Measurements from ENCODE around the gene CYP27A1.
"Not testable (repeated sequence)": the region's sequence is repeated elsewhere in the genome, so short reads cannot be mapped to it uniquely, and the experiment has no call there.

CYP27A1 gene

DNA sequence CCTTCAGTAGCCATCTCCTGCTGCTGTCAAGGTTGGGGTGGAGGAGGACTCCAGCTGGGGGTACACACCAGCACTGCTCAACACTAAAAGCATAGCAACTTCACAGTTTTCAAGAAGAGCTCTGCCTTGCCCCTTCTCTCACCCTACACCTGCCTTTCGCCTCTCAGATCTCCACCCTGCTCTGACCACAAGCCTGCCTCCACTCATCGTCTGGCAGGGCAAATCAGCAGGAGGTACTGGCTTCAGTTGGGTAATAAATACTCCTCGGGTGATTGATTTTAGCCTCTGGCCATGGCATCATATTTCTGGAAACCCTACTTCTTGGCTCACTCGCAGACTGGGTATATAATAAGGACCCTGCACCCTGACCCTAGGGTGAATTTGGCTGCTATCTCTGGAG, 52.7 kb downstream of the CYP27A1 start:
- no peak for DNase-seq

DNA sequence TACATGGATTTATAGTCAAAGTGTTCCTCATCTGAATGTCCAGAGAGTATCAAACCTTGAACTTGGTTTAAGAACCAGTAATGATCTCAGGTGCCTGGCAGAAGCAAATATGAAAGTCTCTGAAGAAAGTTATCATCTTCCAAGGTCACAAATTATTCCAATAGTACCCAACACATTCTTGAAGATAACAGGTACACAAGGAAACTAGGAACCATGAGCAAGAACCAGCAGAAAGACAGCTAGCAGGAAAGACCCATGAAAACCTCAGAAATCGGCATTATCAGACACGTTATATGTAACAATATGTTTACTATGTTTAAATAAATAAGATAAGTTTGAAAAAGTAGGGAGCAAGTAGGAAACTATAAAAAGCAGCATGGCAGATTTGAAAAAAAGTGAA, 55.5 kb downstream of the CYP27A1 start:
- no peak for DNase-seq

DNA sequence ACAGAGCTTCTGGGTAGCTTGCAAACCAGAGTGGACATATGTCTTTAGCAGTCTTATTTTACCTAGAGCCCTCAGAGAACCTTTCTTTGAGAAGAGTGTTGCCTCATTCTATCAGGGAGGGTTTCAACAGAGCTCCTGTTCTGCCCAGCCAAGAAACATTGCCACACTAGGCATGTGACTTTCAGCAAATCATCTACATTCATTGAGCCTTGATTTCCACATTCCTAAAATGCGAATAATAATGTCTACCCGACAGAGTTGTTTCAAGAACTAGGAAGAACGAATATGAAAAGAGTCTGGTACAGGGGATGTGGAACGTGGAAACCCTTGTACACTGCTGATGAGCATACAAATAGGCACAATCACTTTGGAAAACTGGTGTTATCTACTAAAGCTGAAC, 57.5 kb downstream of the CYP27A1 start:
- DNase-seq = no peak

DNA sequence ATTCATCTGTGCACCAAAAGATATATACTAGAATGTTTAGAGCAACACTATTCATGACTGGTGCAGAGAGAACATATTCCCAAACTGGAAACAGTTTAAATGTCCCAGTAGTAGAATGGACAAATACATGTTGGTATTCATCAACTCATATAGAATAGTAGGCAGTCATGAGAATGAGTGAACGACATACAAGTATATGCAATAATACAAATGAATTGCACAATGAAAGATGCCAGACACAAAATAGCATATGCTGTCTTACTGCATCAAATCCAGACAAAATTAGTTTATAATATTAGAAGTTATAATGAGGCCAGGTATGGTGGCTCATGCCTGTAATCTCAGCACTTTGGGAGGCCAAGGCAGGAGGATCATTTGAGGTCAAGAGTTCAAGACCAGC, 57.9 kb downstream of the CYP27A1 start:
- DNase-seq = no peak

DNA sequence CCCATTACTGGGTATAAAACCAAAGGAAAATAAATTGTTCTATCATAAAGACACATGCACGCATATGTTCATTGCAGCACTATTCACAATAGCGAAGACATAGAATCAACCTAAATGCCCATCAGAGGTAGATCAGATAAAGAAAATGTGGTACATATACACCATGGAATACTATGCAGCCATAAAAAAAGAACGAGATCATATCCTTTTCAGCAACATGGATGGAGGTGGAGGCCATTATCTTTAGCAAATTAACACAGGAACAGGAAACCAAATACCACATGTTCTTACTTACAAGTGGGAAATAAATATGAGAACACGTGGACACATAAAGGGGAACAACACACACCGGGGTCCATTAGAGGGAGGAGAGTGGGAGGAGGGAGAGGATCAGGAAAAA, 62.4 kb downstream of the CYP27A1 start:
- DNase-seq = not testable (repeated sequence)

DNA sequence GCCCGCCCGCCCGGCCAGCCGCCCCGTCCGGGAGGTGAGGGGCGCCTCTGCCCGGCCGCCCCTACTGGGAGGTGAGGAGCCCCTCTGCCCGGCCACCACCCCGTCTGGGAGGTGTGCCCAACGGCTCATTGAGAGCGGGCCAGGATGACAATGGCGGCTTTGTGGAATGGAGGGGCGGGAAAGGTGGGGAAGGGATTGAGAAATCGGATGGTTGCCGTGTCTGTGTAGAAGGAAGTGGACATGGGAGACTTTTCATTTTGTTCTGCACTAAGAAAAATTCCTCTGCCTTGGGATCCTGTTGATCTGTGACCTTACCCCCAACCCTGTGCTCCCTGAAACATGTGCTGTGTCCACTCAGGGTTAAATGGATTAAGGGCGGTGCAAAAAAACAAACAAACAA, 65.0 kb downstream of the CYP27A1 start:
- not testable (repeated sequence) for DNase-seq

DNA sequence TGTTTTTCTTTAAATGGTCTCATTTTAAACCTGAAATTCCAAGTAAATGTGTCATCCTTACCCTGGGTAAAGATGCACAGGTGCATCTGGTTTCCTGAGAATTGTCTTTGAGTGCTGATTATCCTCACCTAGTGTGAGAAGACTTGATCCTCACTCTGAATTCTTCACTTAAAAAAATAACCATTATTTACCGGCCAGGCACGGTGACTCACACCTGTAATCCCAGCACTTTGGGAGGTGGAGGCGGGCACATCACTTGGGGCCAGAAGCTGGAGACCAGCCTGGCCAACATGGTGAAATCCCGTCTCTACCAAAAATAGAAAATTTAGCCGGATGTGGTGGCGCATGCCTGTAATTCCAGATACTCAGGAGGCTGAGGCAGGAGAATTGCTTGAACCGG, 67.8 kb downstream of the CYP27A1 start:
- DNase-seq = no peak

DNA sequence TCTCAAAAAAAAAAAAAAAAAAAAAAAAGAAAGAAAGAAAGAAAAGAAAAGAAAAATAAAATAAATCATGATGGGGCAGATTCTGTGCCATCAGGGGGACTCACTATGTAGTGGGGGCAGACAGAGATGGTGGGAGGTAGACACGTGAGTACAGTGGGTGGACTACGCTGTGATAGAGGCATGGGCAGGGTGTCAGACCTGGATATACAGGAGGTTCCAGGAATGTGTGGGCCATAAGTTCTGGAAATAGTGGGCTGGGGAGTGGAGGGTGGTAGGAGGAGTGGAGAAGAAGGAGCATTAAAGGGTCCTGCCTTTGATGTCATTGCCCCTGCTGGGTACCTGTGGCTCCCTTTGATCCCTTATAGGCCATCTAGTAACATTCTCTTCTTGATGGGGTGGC, 68.8 kb downstream of the CYP27A1 start:
- DNase-seq = no peak

DNA sequence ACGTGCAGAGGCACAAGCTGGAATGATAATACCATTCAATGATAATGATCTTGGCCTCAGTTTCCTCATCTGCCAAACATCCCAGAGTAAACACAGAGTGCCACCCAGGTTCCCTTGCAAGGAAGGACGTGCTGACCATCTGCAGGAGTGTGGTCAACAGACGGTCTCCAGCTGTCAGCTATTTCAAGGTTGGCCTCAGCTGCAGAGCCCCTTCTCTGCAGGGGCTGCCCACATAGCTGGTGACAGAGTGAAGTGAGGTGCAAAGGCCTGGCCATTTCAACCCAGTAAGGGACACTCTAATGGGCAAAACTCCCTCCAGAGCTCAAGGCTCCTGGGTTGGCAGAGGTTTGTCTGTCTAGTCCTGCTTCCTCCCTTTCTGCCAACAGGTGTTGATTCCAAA, 69.3 kb downstream of the CYP27A1 start:
- DNase-seq = no peak

DNA sequence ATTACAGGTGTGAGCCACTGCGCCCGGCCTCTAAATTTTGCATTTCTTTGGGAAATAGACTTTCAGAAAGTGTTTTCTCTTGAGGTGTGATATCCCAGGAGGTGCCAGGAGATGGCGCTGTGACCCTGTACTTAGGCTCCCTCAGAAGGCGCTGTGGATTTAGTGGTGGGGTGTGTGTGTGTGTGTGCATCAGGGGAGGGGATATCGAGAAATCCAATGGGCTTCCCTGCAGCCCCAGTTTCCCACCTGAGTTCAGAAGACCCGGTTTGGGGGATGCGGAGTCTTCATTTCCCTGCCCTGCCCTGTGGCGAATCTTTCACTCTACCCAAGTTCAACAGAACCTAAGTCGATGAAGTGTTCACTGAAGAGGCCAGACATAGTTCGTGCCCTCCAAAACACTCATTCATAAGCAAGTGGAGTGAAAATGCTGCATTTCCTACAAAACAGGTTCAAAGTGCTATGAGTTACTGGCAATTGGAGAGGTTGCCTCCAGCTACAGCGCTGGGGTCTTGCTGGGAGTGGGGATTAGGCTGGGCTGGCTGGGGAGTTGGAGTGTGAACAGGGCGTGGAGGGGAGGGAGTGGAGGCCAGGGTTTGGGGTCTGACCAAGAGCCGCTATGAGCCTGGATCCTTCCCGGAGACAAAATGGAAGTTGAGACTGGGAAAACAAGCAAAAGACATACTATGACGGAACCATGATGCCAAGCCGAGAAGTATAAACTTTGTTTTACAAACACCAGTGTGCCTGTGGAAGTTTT, 71.1 kb downstream of the CYP27A1 start:
- peak; percentile 79 for DNase-seq

DNA sequence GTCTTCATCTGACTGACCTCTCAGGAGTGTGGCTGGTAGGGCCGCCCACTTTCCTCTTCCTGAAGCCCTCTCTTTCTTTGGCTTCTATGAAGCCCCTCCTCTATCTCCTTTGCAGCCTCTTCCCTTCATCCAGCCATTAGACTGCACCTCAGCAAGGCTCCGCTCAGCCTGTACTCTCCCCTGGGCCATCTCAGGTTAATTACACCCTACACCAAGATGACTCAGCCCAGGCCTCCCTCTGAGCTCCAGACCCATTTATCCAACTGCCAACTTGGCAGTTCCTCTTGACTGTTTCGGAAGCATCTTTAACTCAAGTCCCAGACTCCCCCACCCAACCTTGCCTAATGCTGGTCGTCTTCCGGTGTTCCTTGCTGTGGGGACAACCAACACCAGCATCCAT, 71.8 kb downstream of the CYP27A1 start:
- no peak for DNase-seq

DNA sequence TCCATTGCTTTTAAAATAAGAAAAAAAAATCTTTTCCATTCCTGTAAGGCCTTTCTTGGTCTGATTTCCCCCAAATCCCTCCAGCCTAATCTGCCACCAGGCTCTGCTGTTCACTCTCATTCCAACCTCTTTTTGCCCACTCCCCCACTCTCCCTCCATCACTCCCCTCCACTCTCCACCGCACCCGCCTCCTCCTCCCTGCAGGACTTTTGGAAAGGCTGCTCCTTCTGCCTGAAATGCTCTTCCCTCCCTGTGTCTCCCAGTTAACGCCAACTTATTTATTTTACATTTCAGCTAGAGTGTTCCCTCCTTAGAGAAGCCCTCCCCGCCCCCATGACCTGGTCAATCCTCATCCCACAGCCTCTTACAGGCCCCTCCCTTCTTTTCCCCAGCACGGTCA, 72.9 kb downstream of the CYP27A1 start:
- no peak for DNase-seq

DNA sequence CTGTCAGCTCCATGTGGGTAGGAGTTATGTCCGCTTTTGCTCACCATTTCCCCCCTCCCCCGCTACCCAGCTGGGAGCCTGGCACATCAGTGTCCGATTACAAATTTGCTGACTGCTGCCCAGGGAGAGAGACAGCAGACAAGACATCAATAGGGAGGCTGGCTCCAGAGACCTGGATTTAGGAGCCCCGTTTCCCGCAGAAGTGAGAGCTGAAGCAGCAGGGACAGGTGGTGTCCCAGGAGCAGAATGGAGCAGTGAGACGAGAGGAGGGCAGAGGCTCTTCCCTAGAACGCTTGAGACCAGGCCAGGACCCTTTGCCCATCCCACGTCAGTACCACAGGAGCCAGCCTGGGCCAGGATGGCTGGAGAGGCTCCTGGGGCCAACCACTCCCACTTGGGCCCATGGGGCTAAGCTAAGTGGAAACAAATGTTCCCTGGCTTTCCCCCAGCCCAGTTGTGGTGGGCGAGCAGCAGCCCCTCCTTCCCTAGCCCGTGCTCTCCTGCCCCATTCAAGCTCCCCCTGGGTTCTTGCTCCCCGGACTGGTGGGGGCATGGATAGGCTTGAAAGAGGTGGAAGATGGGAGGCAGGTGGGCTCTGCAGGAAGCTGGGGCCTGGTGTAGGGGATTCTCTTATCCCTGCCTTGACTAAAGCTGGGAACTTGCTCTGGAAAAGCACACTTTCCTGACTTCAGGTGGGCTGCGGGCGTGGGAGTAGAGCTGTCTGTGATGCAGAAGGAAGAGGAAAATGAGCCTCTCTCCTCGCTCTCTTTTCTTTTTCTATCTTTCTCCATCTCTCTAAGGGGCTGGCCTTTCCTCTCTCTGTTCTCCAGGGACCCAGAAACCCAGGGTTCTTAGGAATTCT, 73.6 kb downstream of the CYP27A1 start:
- DNase-seq = no peak

DNA sequence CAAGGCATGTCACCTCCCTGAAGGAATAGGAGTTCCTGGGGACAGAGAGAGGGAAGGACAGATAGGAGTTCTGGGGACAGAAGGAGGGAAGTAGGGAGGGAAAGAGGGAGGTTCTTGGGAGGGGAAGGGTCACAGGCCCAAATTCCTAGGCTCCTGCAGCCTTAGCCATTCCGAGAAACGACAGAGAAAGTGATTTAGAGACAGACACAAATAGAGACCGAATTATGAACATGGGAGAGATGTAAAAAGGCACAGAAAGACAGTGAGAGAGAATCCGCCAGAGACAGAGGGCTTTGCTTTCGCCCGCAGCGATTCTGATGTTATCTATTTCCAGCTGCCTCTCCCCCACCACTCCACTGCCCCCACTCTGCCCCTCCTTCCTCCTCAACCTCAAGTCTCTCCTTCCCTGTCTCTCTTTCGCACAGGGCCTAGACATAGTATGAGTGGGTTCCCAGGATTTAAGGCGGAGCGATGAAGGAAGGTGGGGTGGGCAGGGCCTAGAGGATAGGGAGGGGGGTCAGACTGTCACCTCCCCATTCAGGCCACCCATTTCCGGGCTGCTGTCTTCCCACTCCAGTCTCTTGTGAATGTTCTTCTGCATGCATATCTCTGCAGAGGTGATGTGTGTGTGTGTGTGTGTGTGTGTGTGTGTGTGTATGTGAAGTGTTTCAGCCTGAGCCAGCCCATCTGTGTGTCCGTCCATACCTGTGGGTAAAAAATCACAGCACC, 74.4 kb downstream of the CYP27A1 start:
- DNase-seq = peak; percentile 48

DNA sequence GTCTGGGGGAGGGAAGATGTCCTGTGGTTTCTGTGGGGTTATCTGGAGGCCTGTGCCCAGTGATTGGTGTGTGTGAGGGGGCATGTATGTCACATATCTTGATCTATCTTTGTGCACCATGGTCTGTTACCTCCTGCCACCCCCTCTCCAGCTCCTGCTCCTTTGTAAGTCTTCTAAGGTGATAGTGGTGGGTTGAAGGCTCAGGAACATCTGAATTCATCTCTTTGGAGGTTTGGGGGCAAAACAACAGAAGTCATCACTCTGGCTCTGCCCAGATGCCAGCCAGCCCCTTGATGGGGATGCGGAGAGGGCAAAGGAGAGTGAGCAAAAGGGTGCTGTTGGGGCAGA, 74.9 kb downstream of the CYP27A1 start:
- no peak for DNase-seq

DNA sequence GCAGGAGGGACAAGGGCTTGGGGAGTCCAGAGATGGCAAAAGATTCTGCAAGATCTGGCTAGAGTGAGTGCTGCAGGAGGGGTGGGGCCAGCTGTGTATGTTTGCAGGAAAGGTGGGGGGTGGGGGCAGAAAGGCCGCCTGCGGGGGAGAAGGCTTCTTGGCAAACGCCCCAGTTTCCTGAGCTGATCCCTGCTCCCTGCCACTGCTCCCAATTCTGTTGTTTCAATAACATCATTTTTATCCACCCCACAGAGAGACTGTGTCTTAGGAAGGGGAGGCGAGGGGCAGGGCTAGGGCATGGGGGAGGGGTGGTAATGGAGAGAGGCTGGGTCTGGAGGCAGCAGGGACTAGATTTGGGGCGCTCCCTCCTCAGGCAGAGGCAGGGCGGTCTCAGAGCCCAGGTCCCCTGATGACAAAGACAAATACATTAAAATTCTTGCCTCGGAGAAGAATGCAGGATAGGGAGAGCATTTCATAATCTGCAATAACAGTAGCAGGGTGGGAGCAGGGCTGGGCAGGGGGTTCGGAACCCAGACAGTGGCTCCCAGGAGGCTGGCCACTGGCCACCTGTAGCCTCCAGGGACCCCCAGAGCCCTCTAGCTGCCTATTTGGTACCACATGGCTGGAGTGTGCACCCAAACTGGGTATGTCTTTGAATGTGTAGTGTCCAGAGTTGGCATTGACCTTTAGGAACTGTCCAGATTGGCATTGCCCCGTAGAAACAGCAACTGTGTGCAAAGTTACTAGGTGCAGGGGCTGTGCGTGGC, 75.6 kb downstream of the CYP27A1 start:
- no peak for DNase-seq

DNA sequence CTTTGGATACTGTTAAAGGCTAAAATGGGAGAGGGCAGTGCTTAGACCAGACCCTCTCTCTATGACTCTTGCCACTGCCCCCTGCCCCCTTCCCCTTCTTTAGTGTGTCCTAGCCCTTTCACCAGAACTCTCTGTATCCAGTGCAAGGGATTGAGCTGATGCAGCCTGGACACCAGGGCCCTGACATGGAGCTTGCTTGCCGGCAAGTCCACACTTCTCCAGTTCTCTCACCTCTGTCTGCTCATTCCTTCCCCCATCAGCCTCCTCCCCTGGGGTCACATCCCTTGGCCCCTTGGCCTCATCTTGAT, 76.1 kb downstream of the CYP27A1 start:
- DNase-seq = no peak

DNA sequence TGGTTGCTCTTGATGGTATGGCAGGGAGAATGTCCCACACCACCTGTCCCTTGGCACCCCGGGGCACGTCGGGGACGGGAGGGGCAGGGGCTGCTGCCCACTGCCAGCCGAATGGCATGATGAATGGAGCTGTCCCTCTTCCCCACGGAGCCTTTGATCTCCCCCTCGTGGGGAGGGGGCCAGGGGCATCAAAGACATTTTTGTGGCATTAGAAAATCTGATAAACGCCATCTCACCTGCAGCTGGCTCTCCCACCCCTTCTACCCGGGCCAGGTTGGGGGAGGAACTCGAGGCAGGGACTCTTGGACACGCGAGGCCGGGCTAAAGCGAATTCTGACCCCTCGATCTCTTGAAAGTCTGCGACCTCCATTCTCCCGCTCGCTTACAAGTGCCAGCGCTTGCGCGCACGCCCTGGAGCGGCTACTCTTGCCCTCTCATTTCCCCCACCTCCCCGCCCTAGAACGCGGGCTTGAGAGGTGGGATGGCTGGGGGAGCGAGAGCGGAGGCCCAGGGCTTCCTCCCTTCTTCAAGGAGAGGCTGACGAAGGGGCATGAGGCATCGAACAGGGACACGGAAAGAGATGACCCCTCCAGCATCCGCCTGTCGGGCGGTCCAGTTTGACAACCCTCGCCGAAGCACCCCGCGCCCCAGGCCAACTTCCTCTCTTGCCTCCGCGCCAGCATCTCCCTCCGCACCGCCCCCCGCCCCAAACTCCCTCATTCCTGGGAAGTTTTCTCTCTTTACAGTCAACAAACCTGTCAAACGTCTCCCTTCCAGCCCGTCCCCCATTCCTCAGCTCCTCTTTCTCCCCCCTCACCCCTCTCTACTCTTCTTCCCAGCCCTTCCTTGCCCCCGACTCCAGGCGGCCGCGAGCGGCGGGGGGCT, 77.0 kb downstream of the CYP27A1 start:
- DNase-seq = no peak

DNA sequence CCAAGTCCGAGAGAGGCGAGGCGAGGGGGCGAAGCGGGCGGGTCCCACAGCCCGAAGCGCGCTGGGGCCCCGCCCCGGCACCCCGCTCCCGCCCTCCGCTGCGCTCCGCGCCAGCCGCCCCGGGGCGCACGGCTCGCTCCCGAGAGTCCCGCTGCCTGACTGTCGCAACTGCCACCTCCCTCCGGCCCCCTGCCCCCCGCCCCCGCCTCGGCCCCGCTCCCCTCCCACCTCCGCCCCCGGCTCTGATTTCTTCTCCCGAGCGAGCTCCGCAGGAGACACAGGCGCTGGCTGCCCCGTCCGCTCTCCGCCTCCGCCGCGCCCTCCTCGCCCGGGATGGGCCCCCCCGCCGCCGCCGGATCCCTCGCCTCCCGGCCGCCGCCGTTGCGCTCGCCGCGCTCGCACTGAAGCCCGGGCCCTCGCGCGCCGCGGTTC, 77.6 kb downstream of the CYP27A1 start, which contains the start of gene WNT6:
Gene WNT6 (plus strand): TSS at position 250 of the 432 bp plus-strand sequence. CDS start 233 bp downstream, outside the sequence.
- DNase-seq = no peak

DNA sequence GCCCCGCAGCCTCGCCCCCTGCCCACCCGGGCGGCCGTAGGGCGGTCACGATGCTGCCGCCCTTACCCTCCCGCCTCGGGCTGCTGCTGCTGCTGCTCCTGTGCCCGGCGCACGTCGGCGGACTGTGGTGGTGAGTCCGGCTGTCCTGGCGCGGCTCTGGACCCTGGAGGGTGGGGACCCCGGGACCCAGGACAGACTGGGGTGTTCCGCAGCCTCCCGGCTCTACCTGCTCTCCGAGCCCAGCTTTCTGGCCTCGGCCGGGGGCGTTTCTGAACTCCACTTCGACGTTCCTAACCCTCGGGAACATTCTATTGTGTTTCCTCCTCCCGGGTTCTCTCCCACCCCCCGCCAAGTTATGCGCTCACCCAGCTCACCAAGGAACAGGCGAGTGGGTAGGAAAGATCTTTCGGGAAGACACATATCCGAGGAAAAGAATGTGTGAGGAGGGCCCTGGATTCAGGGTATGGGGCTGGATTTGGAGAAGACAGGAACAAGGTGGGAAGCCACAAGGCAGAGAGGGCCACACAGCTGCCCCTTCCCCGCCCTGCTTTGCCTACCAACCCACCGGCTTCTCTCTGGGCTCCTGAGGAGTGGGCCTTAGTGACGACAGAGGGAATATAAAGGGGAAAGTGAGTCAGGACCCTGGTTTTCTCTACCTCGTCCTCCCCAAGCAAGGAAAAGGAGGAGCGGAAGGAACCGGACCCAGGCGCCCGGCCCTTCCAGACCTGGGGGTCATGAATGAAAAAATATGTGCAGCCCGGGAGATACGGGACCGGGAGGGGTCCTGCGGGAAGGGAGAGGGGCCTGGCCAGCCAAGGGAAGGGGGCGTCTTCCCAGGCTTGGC, 78.3 kb downstream of the CYP27A1 start:
- no peak for DNase-seq

DNA sequence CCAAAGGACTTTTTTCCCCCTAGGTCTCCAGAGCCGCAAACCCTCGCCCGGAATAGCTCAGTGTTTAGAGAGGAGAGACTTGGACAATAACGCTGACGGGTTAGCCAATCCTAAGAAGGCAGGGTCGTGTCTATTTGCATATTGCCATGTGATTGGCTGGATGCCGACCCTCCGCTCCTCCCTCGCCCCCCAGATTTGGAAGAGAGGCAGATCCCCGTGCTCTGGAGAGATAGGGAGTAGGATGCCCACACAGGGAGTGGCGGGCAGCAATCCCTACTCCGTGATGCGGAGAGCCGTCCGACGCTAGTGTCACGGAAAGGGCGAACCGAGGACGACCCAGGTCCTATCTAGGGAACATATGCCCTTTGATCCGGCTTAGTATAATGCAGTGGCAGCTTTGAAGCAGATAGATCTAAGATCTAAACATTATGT, 79.0 kb downstream of the CYP27A1 start:
- peak; percentile 91 for DNase-seq

Data from hematopoietic multipotent progenitor cell treated with erythropoietin and hydrocortisone succinate and interleukin-3 and kit ligand, for 4 days (in vitro differentiated cells).